GM12878 (cell line): ENCODE results near the gene CNTNAP2. TPM values are rescaled to one million over a fixed set of nuclear protein-coding genes. Genes with fewer than 3 reads are reported as not detected.

Experiments used
- ATAC-seq: fragments of 200-7000 bp; cut with Tn5 transposase; 3 replicates; pipeline ENCODE4 v1.9.1; 2020; ENCODE audit warnings: mild to moderate bottlenecking, moderate library complexity
- BruUV-seq: library from RNA; stranded (reverse); fragments of 400-500 nt; replicated peaks from 2 replicates; lab custom pipeline; 2021; lab: Mats Ljungman, UMichigan
- CTCF ChIA-PET: fragments of 300-600 bp; sonication (Branson Sonifier 250); formaldehyde crosslinking; extraction: SDS; loops from one replicate; lab custom pipeline; 2021; ENCODE audit warnings: inconsistent platforms; lab: Yijun Ruan, JAX
- POLR2A ChIA-PET: fragments of 350-600 bp; formaldehyde crosslinking; extraction: SDS; loops from one replicate; lab custom pipeline; 2021; ENCODE audit warnings: inconsistent platforms; lab: Charles Lee
- RAD21 ChIA-PET: fragments of 300-600 bp; sonication (Branson Sonifier 250); formaldehyde crosslinking; loops from one replicate; lab custom pipeline; 2023; ENCODE audit warnings: antibody characterized with exemption; ENCODE audit not compliant: unreplicated experiment; lab: Charles Lee
- SMC1A ChIA-PET: fragments of 300-600 bp; sonication (Branson Sonifier 250); formaldehyde crosslinking; loops from one replicate; lab custom pipeline; 2023; ENCODE audit not compliant: unreplicated experiment, uncharacterized antibody; lab: Charles Lee
- DNase-seq: peaks from one replicate; pipeline ENCODE4 v3.0.0-alpha.2; 2011; ENCODE audit warnings: low read depth, low spot score
- FAIRE-seq: peaks from 3 replicates; lab custom pipeline; 2011; peaks lifted over from hg19 to GRCh38; lab: Jason Lieb, UNC
- H2AFZ ChIP-seq: 2 replicates; pipeline ENCODE4 v1.6.0; 2011; ENCODE audit warnings: low read depth, low read length, control low read depth; ENCODE audit not compliant: control insufficient read depth
- H3K27ac ChIP-seq: 2 replicates; pipeline ENCODE4 v1.5.1; 2011; ENCODE audit warnings: control low read depth; ENCODE audit not compliant: control insufficient read depth, insufficient read depth
- H3K27me3 ChIP-seq, 2 experiments: replicated peaks in 1 of 2; 2 replicates each; pipeline versions ENCODE4 v1.6.0 to v1.6.1; 2011; ENCODE audit warnings: low read length in 1 of 2; ENCODE audit not compliant: control insufficient read depth in 2 of 2, insufficient read depth in 2 of 2
- H3K36me3 ChIP-seq, 2 experiments: 2 replicates each; pipeline ENCODE4 v1.5.1; 2011; ENCODE audit warnings: low read length in 1 of 2; ENCODE audit not compliant: control insufficient read depth in 2 of 2, insufficient read depth in 2 of 2
- H3K4me1 ChIP-seq: 2 replicates; pipeline ENCODE4 v1.6.1; 2011; ENCODE audit warnings: mild to moderate bottlenecking, low read length, moderate library complexity, mixed read lengths; ENCODE audit not compliant: control insufficient read depth, insufficient read depth
- H3K4me2 ChIP-seq: 2 replicates; pipeline ENCODE4 v1.6.0; 2011; ENCODE audit warnings: control low read depth; ENCODE audit not compliant: control insufficient read depth, insufficient read depth
- H3K4me3 ChIP-seq: fragments of 200-600 bp; sonication (generic); 2 replicates; pipeline ENCODE4 v1.5.1; 2016
- H3K79me2 ChIP-seq: 2 replicates; pipeline ENCODE4 v1.6.0; 2011; ENCODE audit warnings: low read length; ENCODE audit not compliant: control insufficient read depth, insufficient read depth
- H3K9ac ChIP-seq: 2 replicates; pipeline ENCODE4 v1.8.0; 2011; ENCODE audit warnings: low read length, control low read depth, mixed read lengths; ENCODE audit not compliant: control insufficient read depth, insufficient read depth
- H3K9me3 ChIP-seq: replicated peaks from 3 replicates; pipeline ENCODE4 v1.5.1; 2011; ENCODE audit warnings: mild to moderate bottlenecking, low read length; ENCODE audit not compliant: control insufficient read depth, insufficient read depth
- H4K20me1 ChIP-seq: 2 replicates; pipeline ENCODE4 v1.6.0; 2011; ENCODE audit not compliant: control insufficient read depth, insufficient read depth
- BRCA1 ChIP-seq: IDR thresholded peaks from 2 replicates; pipeline ENCODE4 v1.6.1; 2011; ENCODE audit warnings: low read depth, low read length, improper control_type of control experiment
- NR2C1 ChIP-seq: fragments of 450-650 bp; IDR thresholded peaks from 2 replicates; pipeline ENCODE4 v1.6.1; 2017; ENCODE audit warnings: antibody characterized with exemption, mild to moderate bottlenecking, moderate library complexity
- RCOR1 ChIP-seq: conservative IDR thresholded peaks from 2 replicates; pipeline ENCODE4 v1.6.1; 2012; ENCODE audit warnings: low read depth, low read length, improper control_type of control experiment
- SMC3 ChIP-seq: IDR thresholded peaks from 2 replicates; pipeline ENCODE4 v1.6.1; 2011; ENCODE audit warnings: low read length, improper control_type of control experiment, borderline replicate concordance
- ZBTB4 ChIP-seq: fragments of 450-650 bp; formaldehyde crosslinking; IDR thresholded peaks from 2 replicates; pipeline ENCODE4 v1.4.0; 2022; ENCODE audit warnings: mild to moderate bottlenecking, moderate library complexity
- WGBS: methylation state at CpG from one replicate; pipeline ENCODE4 v1.1.6; 2016; ENCODE audit warnings: low lambda C conversion rate; ENCODE audit not compliant: insufficient replicate concordance, insufficient coverage; ENCODE audit errors: missing lambda C conversion rate; 5-methylcytosine and 5-hydroxymethylcytosine counted together
- in situ Hi-C: fragments of 300-500 bp; cut with MboI; formaldehyde crosslinking; loops from 9 replicates; pipeline ENCODE4 v1.14.3; 2018; ENCODE audit warnings: mixed read lengths
- intact Hi-C: fragments of 100-400 bp; cut with micrococcal nuclease; formaldehyde crosslinking; loops from one replicate; pipeline ENCODE4 v1.14.2; 2022; ENCODE audit not compliant: unreplicated experiment
- polyA plus RNA-seq, 11 experiments: library from polyadenylated mRNA; depleted of rRNA in 4 of 11; unstranded in 6 of 11; stranded (reverse) in 5 of 11; fragments of >200 nt; fragmentation: Nextera tagmentation in 4 of 11; fragmentation: Illumina TruSeq in 1 of 11; extraction: Ambion mirVana in 4 of 11; extraction: Trizol in 1 of 11; gene quantifications; 1 replicate in 1 of 11; 2 replicates in 10 of 11; pipeline versions ENCODE4 v1.2.1 to v1.2.3, GENCODE V29; 2011 to 2016; ENCODE audit warnings: inconsistent platforms in 2 of 11, missing spikeins in 2 of 11, low read depth in 1 of 11
- total RNA-seq, 4 experiments: library from RNA; depleted of rRNA in 3 of 4; stranded (reverse); fragments of >200 nt in 3 of 4; fragmentation: Illumina TruSeq in 1 of 4; extraction: Trizol in 1 of 4; gene quantifications; 2 replicates each; pipeline versions ENCODE4 v1.2.1 to v1.2.3, GENCODE V29; 2013 to 2021

The CNTNAP2 gene
- total and polyA plus RNA-seq, 10 of the 15 experiments (the other 5 are each of a cell fraction or from before 2014, with no cell fraction given): 0.03 to 0.08 (median 0.03) TPM; not detected in 7

- TF ChIP-seq ZBTB4 (CRISPR knock-in tag) (no peak), NR2C1 (no peak), SMC3 (no peak), BRCA1 (no peak)
Measured at GRCh38 chr7:147474862-147475261, 1358.3 kb downstream of the CNTNAP2 start (continued).

GRCh38 chr7:147477526-147477925, 1360.9 kb downstream of the CNTNAP2 start:
- BruUV-seq: no TSS peak
- ChIA-PET CTCF (no interaction called here), POLR2A (no interaction called here), RAD21 (no interaction called here), SMC1A (interaction anchor here (1.0 kb wide), 1 partner anchor 9 kb away, joined by 3 read pairs; no protein-coding TSS in a partner anchor)
- 49% methylated on average over 3 of the region's 3 CpGs for WGBS
- no peak overlapping the region for H3K9ac ChIP-seq
- no peak overlapping the region for H2AFZ ChIP-seq
- DNase-seq: no peak
- no peak overlapping the region for H3K4me2 ChIP-seq
- no peaks in the 10 kb centered on the region for H3K27me3 ChIP-seq
- H3K36me3 ChIP-seq: no peaks in the 10 kb centered on the region
- no peak overlapping the region for H3K27ac ChIP-seq
- no peak for FAIRE-seq
- intact Hi-C loops (no loop called here), in situ Hi-C loops (no loop called here)
- no peak for TF ChIP-seq RCOR1
- no peaks in the 10 kb centered on the region for H4K20me1 ChIP-seq
- H3K4me3 ChIP-seq: no peak overlapping the region
- ATAC-seq: no peak
- no peaks in the 10 kb centered on the region for H3K79me2 ChIP-seq
- no peaks in the 10 kb centered on the region for H3K4me1 ChIP-seq
- H3K9me3 ChIP-seq: no peaks in the 10 kb centered on the region
